ENCODE results near the gene AMN1. TPM values are rescaled to one million over a fixed set of nuclear protein-coding genes. Genes with fewer than 3 reads are reported as not detected.

The AMN1 gene
- total RNA-seq, 1 experiment from 2014 or later = 15.8 TPM

- no peak overlapping the region for H3K27ac ChIP-seq (ENCODE audit: low read depth, low read length, poor library complexity, severe bottlenecking)
- TF ChIP-seq EZH2 (IDR thresholded peaks at IDR 0.05; ENCODE audit: borderline replicate concordance, low read depth, low read length, poor library complexity, severe bottlenecking) (no peak), CTCF (conservative IDR thresholded peaks at IDR 0.05; ENCODE audit: low read depth, low read length) (no peak)
- ChIA-PET POLR2A (ENCODE audit: low non-redundant PET) (no interaction called here), CTCF (no interaction called here)
- no peak for DNase-seq (ENCODE audit: low spot score)
- peaks cover 11% of the 10 kb centered on the region for H3K4me1 ChIP-seq (ENCODE audit: insufficient read depth, low read length, poor library complexity, severe bottlenecking)
- H3K9me3 ChIP-seq (ENCODE audit: low read depth, low read length, poor library complexity, severe bottlenecking) = no peaks in the 10 kb centered on the region
- H3K27me3 ChIP-seq (replicated peaks; ENCODE audit: insufficient read depth, low read depth, low read length, poor library complexity) = no peaks in the 10 kb centered on the region
- H3K36me3 ChIP-seq (ENCODE audit: insufficient read depth, low read length, poor library complexity, severe bottlenecking) = no peaks in the 10 kb centered on the region
- intact Hi-C loops (cut with micrococcal nuclease; ENCODE audit: unreplicated experiment) = no loop called here
- BruUV-seq (replicated peaks) = no TSS peak
- no peak overlapping the region for H3K4me3 ChIP-seq (ENCODE audit: low read depth, low read length, poor library complexity, severe bottlenecking)
These were observed 11.8 kb upstream of the AMN1 start for GRCh38 chr12:31740628-31741027.

- no peak for TF ChIP-seq EZH2 (IDR thresholded peaks at IDR 0.05; ENCODE audit: borderline replicate concordance, low read depth, low read length, poor library complexity, severe bottlenecking)
- TF ChIP-seq CTCF (conservative IDR thresholded peaks at IDR 0.05; ENCODE audit: low read depth, low read length) = no peak
- CTCF ChIA-PET = no interaction called here
- intact Hi-C loops (cut with micrococcal nuclease; ENCODE audit: unreplicated experiment) = no loop called here
- BruUV-seq (replicated peaks) = no TSS peak
- Histone ChIP-seq H3K27ac (ENCODE audit: low read depth, low read length, poor library complexity, severe bottlenecking) (no peak overlapping the region), H3K4me1 (ENCODE audit: insufficient read depth, low read length, poor library complexity, severe bottlenecking) (peaks cover 13% of the 10 kb centered on the region), H3K9me3 (ENCODE audit: low read depth, low read length, poor library complexity, severe bottlenecking) (no peaks in the 10 kb centered on the region), H3K4me3 (ENCODE audit: low read depth, low read length, poor library complexity, severe bottlenecking) (no peak overlapping the region), H3K27me3 (replicated peaks; ENCODE audit: insufficient read depth, low read depth, low read length, poor library complexity) (no peaks in the 10 kb centered on the region), H3K36me3 (ENCODE audit: insufficient read depth, low read length, poor library complexity, severe bottlenecking) (no peaks in the 10 kb centered on the region)
- POLR2A ChIA-PET (ENCODE audit: low non-redundant PET) = no interaction called here
- no peak for DNase-seq (ENCODE audit: low spot score)
These were observed 8.9 kb upstream of the AMN1 start for GRCh38 chr12:31737763-31738162.

- peaks cover 13% of the 10 kb centered on the region for H3K4me1 ChIP-seq (ENCODE audit: insufficient read depth, low read length, poor library complexity, severe bottlenecking)
- TF ChIP-seq EZH2 (IDR thresholded peaks at IDR 0.05; ENCODE audit: borderline replicate concordance, low read depth, low read length, poor library complexity, severe bottlenecking) (no peak), CTCF (conservative IDR thresholded peaks at IDR 0.05; ENCODE audit: low read depth, low read length) (no peak)
- H3K36me3 ChIP-seq (ENCODE audit: insufficient read depth, low read length, poor library complexity, severe bottlenecking) = no peaks in the 10 kb centered on the region
- ChIA-PET CTCF (no interaction called here), POLR2A (ENCODE audit: low non-redundant PET) (no interaction called here)
- DNase-seq (ENCODE audit: low spot score) = no peak
- intact Hi-C loops (cut with micrococcal nuclease; ENCODE audit: unreplicated experiment) = no loop called here
- no TSS peak for BruUV-seq (replicated peaks)
- no peaks in the 10 kb centered on the region for H3K27me3 ChIP-seq (replicated peaks; ENCODE audit: insufficient read depth, low read depth, low read length, poor library complexity)
- no peak overlapping the region for H3K27ac ChIP-seq (ENCODE audit: low read depth, low read length, poor library complexity, severe bottlenecking)
- H3K9me3 ChIP-seq (ENCODE audit: low read depth, low read length, poor library complexity, severe bottlenecking) = no peaks in the 10 kb centered on the region
- no peak overlapping the region for H3K4me3 ChIP-seq (ENCODE audit: low read depth, low read length, poor library complexity, severe bottlenecking)
These were observed 8.5 kb upstream of the AMN1 start for GRCh38 chr12:31737345-31737744.

Data from A673 (cell line).